Naive thymus-derived CD8-positive, alpha-beta T cell (primary cell): ENCODE data around the gene QRICH2. TPM values are rescaled to one million over a fixed set of nuclear protein-coding genes. Genes with fewer than 3 reads are reported as not detected.
"Not testable (repeated sequence)": the region's sequence is repeated elsewhere in the genome, so short reads cannot be mapped to it uniquely, and the experiment has no call there.

Experiments used
- ATAC-seq, 2 donors: fragments of 150-1000 bp; cut with Tn5 transposase in 1 of 2; sonication (Bioruptor Pico), chemical (Tn5 transposase) in 1 of 2; 1 replicate in 1 of 2; 2 replicates in 1 of 2; pipeline ENCODE4 v1.10.0; 2021; ENCODE audit warnings: mild to moderate bottlenecking in 2 of 2, moderate library complexity in 2 of 2
- POLR2A ChIA-PET: fragments of 350-600 bp; sonication (Branson Sonifier 250); formaldehyde crosslinking; loops from one replicate; lab custom pipeline; 2021; ENCODE audit warnings: antibody characterized with exemption; lab: Charles Lee
- DNase-seq, 10 donors: peaks; one replicate each; pipeline versions ENCODE4 v3.0.0 to v3.0.0-alpha.2; 2020 to 2022
- H3K27ac Mint-ChIP-seq, 10 donors: one replicate each; pipeline ENCODE4 v1.8.0; 2020 to 2022; ENCODE audit warnings: mild to moderate bottlenecking in 10 of 10, mixed read lengths in 10 of 10, moderate library complexity in 4 of 10, inconsistent platforms in 1 of 10
- H3K27me3 Mint-ChIP-seq, 5 donors: one replicate each; pipeline ENCODE4 v1.8.0; 2021 to 2022; ENCODE audit warnings: mixed read lengths in 5 of 5
- H3K36me3 Mint-ChIP-seq, 3 donors: one replicate each; pipeline ENCODE4 v1.8.0; 2020 to 2022; ENCODE audit warnings: mixed read lengths in 3 of 3, mild to moderate bottlenecking in 2 of 3, inconsistent platforms in 1 of 3
- H3K4me1 Mint-ChIP-seq, 4 donors: one replicate each; pipeline ENCODE4 v1.8.0; 2021 to 2022; ENCODE audit warnings: mixed read lengths in 4 of 4
- H3K4me3 Mint-ChIP-seq, 10 donors: one replicate each; pipeline ENCODE4 v1.8.0; 2020 to 2022; ENCODE audit warnings: mild to moderate bottlenecking in 10 of 10, mixed read lengths in 10 of 10, moderate library complexity in 6 of 10, inconsistent platforms in 1 of 10
- H3K9me3 Mint-ChIP-seq, 9 donors: one replicate each; pipeline ENCODE4 v1.8.0; 2020 to 2022; ENCODE audit warnings: mixed read lengths in 9 of 9, mild to moderate bottlenecking in 3 of 9, inconsistent platforms in 1 of 9, moderate library complexity in 1 of 9
- polyA plus RNA-seq, 3 donors: library from polyadenylated mRNA; unstranded; fragments of 300-500 nt; fragmentation: Illumina TruSeq; gene quantifications; one replicate each; pipeline ENCODE4 v1.2.3, GENCODE V29; 2021
- total RNA-seq, 8 experiments: library from RNA in 2 of 8; stranded (reverse) in 2 of 8; gene quantifications; one replicate each; pipeline ENCODE4 v1.2.3 and lab custom pipeline; 2021 to 2026

Gene QRICH2
- 1 to 10 TPM; 6.5 to 8.3 TPM for total RNA-seq
- polyA plus RNA-seq, result under 1 TPM; 0.13 to 0.59 (median 0.23) TPM
- 4.5 to 13.2 (median 6.1) reads per million in 6 experiments for total RNA-seq (lab: John Stamatoyannopoulos, UW)

DNA sequence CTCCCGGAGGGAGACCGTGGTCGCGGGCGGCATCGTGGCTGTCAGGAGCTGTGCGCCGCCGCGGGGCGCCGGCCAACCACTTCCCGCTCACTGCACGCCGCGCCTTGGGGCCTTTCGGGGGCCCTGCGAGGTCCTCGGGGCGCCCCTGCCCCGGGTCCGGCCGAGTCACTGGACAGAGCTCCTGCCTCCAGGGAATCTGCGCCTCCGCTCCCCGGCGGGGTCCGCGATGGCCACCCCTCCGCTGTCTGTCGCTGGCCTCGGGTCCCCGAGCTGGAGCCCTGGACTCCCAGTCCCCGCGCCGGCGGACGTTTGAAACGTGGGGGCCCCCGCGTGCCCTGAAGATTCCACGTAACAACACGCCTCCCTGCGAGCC, at the start of gene QRICH2:
Gene QRICH2, minus strand, starts transcription at position 311 of the 373 bp plus-strand sequence. Its CDS starts 278 bp downstream, at position 33.
- DNase-seq, result no peak
- no peak for ATAC-seq
- H3K9me3 Mint-ChIP-seq, result no peaks in the 10 kb centered on the region
- no peak within 1 kb of the TSS for H3K27ac Mint-ChIP-seq
- no peaks in the 10 kb centered on the region for H3K27me3 Mint-ChIP-seq
- POLR2A ChIA-PET, result no interaction called here
- H3K4me1 Mint-ChIP-seq, result peaks cover 0 to 3% (median under 1%) of the 10 kb centered on the region in 4 donors
- H3K36me3 Mint-ChIP-seq, result peaks cover 0 to 28% (median 10%) of the 10 kb centered on the region in 3 donors
- H3K4me3 Mint-ChIP-seq, result no peak within 1 kb of the TSS

DNA sequence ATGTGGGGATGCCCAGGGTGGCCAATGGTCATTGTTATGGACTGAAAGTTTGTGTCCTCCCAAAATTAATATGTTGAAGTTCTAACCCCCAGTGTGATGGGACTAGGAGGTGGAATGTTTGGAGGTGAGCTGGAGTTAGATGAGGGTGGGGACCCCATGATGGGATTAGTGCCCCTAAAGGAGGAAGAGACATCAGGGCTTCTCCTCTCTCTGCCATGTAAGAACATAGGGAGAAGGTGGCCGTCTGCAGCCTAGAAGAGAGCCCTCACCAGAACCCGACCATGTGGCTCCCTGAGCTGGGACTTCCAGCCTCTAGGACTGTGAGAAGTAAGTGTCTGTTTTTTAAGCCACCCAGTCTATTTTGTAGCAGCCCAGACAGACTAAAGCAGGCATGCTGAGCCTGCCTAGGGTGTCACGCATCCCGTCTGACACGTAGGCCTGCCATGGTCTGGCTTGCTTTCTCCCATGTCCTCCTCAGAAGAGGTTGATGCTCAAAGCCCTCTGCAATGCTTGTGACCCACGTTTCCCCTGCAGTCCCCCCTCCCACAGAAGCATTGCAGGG, 49.6 kb upstream of the QRICH2 start:
- POLR2A ChIA-PET, result no interaction called here
- no peaks in the 10 kb centered on the region for H3K27me3 Mint-ChIP-seq
- H3K4me3 Mint-ChIP-seq, result no peak overlapping the region

DNA sequence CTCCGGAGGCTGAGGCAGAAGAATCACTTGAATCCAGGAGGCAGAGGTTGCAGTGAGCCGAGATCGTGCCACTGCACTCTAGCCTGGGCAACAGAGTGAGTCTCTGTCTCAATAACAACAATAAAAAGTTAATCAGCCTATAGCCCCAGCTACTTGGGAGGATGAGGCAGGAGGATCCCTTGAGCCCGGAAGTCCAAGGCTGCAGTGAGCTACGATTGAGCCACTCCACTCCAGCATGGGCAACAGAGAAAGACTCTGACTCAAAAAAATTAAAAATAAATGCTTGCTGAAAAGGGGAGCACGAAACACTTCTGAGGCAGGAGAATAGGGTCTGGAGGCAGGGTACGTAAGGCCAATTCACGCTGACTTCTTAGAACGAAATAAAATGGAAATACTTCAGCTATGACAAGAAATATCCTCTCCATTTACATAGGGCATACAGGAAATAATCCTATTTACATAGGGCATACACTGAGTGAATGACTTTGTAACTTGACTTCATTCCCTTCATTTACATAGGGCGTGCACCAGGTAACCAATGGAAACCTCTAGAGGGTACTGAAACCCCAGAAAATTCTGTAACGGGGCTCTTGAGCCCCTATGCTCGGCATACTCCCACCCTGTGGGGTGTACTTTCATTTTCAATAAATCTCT, 48.9 kb upstream of the QRICH2 start:
- Mint-ChIP-seq H3K4me3 (no peak overlapping the region), H3K27ac (peak overlapping the region in 1 of 10 donors; percentile 75), H3K4me1 (peaks cover 8 to 24% (median 15%) of the 10 kb centered on the region in 4 donors), H3K27me3 (no peaks in the 10 kb centered on the region), H3K36me3 (no peaks in the 10 kb centered on the region), H3K9me3 (no peaks in the 10 kb centered on the region)
- DNase-seq, result no peak
- no peak for ATAC-seq
- POLR2A ChIA-PET, result interaction anchor here (0.7 kb wide), 1 partner anchor 17 kb away, joined by 3 read pairs; no protein-coding TSS in a partner anchor

More for the DNA sequence above, 49.6 kb upstream of the QRICH2 start:
- no peaks in the 10 kb centered on the region for H3K9me3 Mint-ChIP-seq
- peaks cover 6 to 17% (median 10%) of the 10 kb centered on the region in 4 donors for H3K4me1 Mint-ChIP-seq
- no peak overlapping the region for H3K27ac Mint-ChIP-seq
- no peak for DNase-seq
- no peaks in the 10 kb centered on the region for H3K36me3 Mint-ChIP-seq
- no peak for ATAC-seq

- DNase-seq, result no peak
- no peaks in the 10 kb centered on the region for H3K9me3 Mint-ChIP-seq
- H3K36me3 Mint-ChIP-seq, result no peaks in the 10 kb centered on the region
- H3K27me3 Mint-ChIP-seq, result no peaks in the 10 kb centered on the region
- peak overlapping the region in 4 of 10 donors; percentile 24 to 92 (median 61) for H3K27ac Mint-ChIP-seq
- POLR2A ChIA-PET, result interaction anchor here (0.6 to 3.0 kb wide), 5 partner anchors 29 to 483 kb away, joined by 3 to 39 read pairs (median 4); partner anchors contain the start of genes SPHK1 and SRP68
- peak overlapping the region; percentile 58 to 98 (median 95) for H3K4me3 Mint-ChIP-seq
- no peak for ATAC-seq
- H3K4me1 Mint-ChIP-seq, result peaks cover 8 to 29% (median 23%) of the 10 kb centered on the region in 4 donors
These were observed 46.8 kb upstream of the QRICH2 start for GRCh38 chr17:76354747-76355310.

DNA sequence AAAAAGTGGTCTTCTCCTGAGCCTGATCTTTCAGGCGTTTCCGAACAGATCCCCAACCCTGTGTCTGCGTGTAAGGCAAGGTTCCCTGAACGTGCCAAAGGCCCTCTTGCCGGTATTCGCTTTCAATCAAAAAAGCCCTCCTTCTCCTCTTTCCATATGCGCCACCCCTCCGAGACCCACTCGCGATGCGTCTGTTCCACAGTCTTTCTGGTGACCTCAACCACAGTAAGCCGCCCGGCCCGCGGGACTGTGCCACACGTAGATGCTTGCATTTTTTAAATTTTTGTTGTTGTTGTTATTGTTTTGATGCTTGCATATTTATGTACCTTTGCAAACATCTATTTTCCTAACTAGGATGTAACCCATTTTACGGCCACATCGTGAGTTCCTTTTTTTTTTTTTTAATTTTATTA, 46.2 kb upstream of the QRICH2 start:
- Mint-ChIP-seq H3K4me1 (peaks cover 8 to 29% (median 23%) of the 10 kb centered on the region in 4 donors), H3K9me3 (no peaks in the 10 kb centered on the region), H3K27me3 (no peaks in the 10 kb centered on the region), H3K36me3 (no peaks in the 10 kb centered on the region), H3K27ac (peak overlapping the region; percentile 92 to 99 (median 98)), H3K4me3 (peak overlapping the region; percentile 85 to 100 (median 97))
- peak in 1 of 2 donors; percentile 21 for ATAC-seq
- no peak for DNase-seq
- POLR2A ChIA-PET, result interaction anchor here (0.6 to 3.0 kb wide), 18 partner anchors 8 to 499 kb away, joined by 3 to 39 read pairs (median 4); partner anchors contain the start of genes EXOC7, JMJD6, METTL23 and SPHK1

GRCh38 chr17:76353599-76354316, 45.7 kb upstream of the QRICH2 start, which contains the start of gene PRPSAP1:
TSS of gene PRPSAP1 (minus strand) at chr17:76353916. CDS start at chr17:76353703, 213 bp downstream.
- Mint-ChIP-seq H3K36me3 (no peaks in the 10 kb centered on the region), H3K9me3 (no peaks in the 10 kb centered on the region), H3K4me3 (peak within 1 kb of the TSS; percentile 85 to 100 (median 97)), H3K4me1 (peaks cover 8 to 29% (median 23%) of the 10 kb centered on the region in 4 donors), H3K27ac (peak within 1 kb of the TSS; percentile 92 to 99 (median 98)), H3K27me3 (no peaks in the 10 kb centered on the region)
- POLR2A ChIA-PET, result interaction anchor here (0.6 to 3.0 kb wide), 22 partner anchors 9 to 735 kb away, joined by 3 to 39 read pairs (median 3); partner anchors contain the start of genes EXOC7, JMJD6, METTL23 and SPHK1
- DNase-seq (peak; percentile 60 to 97 (median 74)), ATAC-seq (peak; percentile 95 to 96)

- POLR2A ChIA-PET, result interaction anchor here (0.6 to 3.0 kb wide), 22 partner anchors 10 to 842 kb away, joined by 3 to 39 read pairs (median 4); partner anchors contain the start of genes EXOC7, JMJD6, METTL23 and SPHK1
- Mint-ChIP-seq H3K9me3 (no peaks in the 10 kb centered on the region), H3K36me3 (peaks cover 0 to 2% (median 0%) of the 10 kb centered on the region in 3 donors), H3K4me3 (peak overlapping the region; percentile 85 to 100 (median 97)), H3K27ac (peak overlapping the region in 9 of 10 donors; percentile 75 to 99 (median 87)), H3K4me1 (peaks cover 8 to 29% (median 23%) of the 10 kb centered on the region in 4 donors), H3K27me3 (no peaks in the 10 kb centered on the region)
- peak; percentile 1 to 3 for ATAC-seq
- DNase-seq, result peak in 5 of 10 donors; percentile 5 to 16 (median 9)
These were observed 45.0 kb upstream of the QRICH2 start for GRCh38 chr17:76353004-76353598.

DNA sequence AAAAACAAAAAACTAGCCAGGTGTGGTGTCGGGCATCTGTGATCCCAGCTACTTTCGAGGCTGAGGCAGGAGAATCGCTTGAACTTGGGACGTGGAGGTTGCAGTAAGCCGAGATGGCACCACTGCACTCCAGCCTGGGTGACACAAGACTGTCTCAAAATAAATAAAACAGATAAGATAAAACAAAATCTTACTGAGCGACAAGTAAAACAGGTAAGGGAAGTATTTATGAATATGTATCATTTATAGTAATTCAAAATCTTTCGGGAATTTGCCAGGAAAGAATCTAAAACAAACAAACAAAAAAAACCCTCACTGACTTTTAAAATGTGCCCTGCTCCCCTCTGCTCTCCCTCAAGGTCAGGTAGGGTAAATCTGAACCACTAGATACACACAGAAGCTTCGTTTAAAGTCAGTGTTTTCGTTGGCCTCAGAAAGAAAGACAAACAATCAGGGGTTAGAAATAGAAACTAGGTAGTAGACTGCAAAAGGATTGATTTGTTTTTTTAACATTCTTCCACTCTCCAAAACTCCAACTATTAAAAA, 43.5 kb upstream of the QRICH2 start:
- POLR2A ChIA-PET, result interaction anchor here (0.6 to 3.0 kb wide), 2 partner anchors 34 to 320 kb away, joined by 3 to 39 read pairs; partner anchors contain the start of gene SPHK1
- no peaks in the 10 kb centered on the region for H3K9me3 Mint-ChIP-seq
- no peaks in the 10 kb centered on the region for H3K27me3 Mint-ChIP-seq
- peak overlapping the region in 5 of 10 donors; percentile 21 to 48 (median 27) for H3K27ac Mint-ChIP-seq
- peaks cover 8 to 29% (median 23%) of the 10 kb centered on the region in 4 donors for H3K4me1 Mint-ChIP-seq
- H3K36me3 Mint-ChIP-seq, result peaks cover 0 to 12% (median 9%) of the 10 kb centered on the region in 3 donors
- peak overlapping the region in 9 of 10 donors; percentile 19 to 95 (median 78) for H3K4me3 Mint-ChIP-seq
- ATAC-seq (no peak), DNase-seq (no peak)

DNA sequence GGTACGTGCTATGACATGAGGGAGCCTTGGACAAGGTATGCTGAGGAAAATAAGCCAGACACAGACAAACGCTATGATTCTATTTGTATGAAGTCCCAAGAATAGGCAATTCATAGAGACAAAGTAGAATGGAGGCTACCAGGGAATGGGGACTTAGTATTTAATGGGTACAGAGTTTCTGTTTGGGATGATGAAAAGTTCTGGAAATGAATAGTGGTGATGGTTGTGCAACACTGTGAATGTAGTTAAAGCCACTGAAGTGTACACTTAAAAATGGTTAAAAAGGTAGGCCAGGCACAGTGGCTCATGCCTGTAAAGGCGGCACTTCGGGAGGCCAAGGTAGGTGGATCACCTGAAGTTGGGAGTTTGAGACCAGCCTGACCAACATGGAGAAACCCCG, 42.4 kb upstream of the QRICH2 start:
- H3K4me3 Mint-ChIP-seq, result peak overlapping the region in 2 of 10 donors; percentile 15 to 22

GRCh38 chr17:76346936-76347335, 38.9 kb upstream of the QRICH2 start:
- H3K4me1 Mint-ChIP-seq, ATAC-seq, H3K4me3 Mint-ChIP-seq, DNase-seq, H3K27me3 Mint-ChIP-seq, H3K27ac Mint-ChIP-seq, H3K9me3 Mint-ChIP-seq: not testable (repeated sequence)
- peaks cover 0 to 55% (median 29%) of the 10 kb centered on the region in 3 donors for H3K36me3 Mint-ChIP-seq
- POLR2A ChIA-PET, result interaction anchor here (0.7 kb wide), 1 partner anchor 15 kb away, joined by 4 read pairs; no protein-coding TSS in a partner anchor

More for the DNA sequence above, 42.4 kb upstream of the QRICH2 start:
- no peak for DNase-seq
- ATAC-seq, result no peak
- Mint-ChIP-seq H3K9me3 (no peaks in the 10 kb centered on the region), H3K27ac (no peak overlapping the region), H3K4me1 (peaks cover 8 to 29% (median 23%) of the 10 kb centered on the region in 4 donors), H3K27me3 (no peaks in the 10 kb centered on the region), H3K36me3 (peaks cover 0 to 24% (median 16%) of the 10 kb centered on the region in 3 donors)
- POLR2A ChIA-PET, result no interaction called here

DNA sequence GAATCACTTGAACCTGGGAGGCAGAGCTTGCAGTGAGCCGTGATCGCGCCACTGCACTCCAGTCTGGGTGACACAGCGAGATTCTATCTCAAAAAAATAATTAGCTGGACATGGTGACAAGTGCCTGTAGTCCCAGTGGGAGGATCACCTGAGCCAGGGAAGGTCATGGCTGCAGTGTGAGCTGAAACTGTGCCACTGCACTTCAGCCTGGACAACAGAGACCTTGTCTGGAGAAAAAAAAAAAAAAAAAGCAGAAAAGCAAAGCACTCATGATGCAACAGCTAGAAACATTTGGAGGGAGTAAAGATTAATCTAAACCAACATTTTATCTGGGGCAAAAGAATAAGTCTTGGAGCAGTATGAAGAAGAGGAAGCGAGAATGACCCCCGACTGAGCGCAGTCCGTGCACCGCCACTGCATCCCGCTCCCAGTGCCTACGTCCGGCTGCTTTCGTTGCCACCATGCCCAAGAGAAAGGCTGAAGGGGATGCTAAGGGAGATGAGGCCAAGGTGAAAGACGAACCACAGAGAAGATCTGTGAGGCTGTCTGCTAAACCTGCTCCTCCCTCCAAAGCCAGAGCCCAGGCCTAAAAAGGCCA, 37.4 kb upstream of the QRICH2 start:
- Mint-ChIP-seq H3K4me1 (peaks cover 0 to 2% (median under 1%) of the 10 kb centered on the region in 4 donors), H3K27me3 (no peaks in the 10 kb centered on the region), H3K27ac (no peak overlapping the region), H3K4me3 (no peak overlapping the region), H3K9me3 (no peaks in the 10 kb centered on the region), H3K36me3 (peaks cover 0 to 69% (median 32%) of the 10 kb centered on the region in 3 donors)
- POLR2A ChIA-PET, result interaction anchor here (0.6 kb wide), 1 partner anchor 30 kb away, joined by 8 read pairs; no protein-coding TSS in a partner anchor
- ATAC-seq (no peak), DNase-seq (no peak)
